Esophagus squamous epithelium (tissue), 5 donors: ENCODE data around the gene MAN1C1. TPM values are rescaled to one million over a fixed set of nuclear protein-coding genes. Genes with fewer than 3 reads are reported as not detected.

Experiments used
- DNase-seq: peaks from one replicate; lab custom pipeline; 2025; lab: John Stamatoyannopoulos, UW
- H3K27ac ChIP-seq, 4 donors: fragments of 200-600 bp; sonication (generic); one replicate each; pipeline ENCODE4 v1.5.1; 2016 to 2019; ENCODE audit warnings: mild to moderate bottlenecking in 1 of 4
- H3K27me3 ChIP-seq, 4 donors: fragments of 200-600 bp; sonication (generic); 1 replicate in 3 of 4; 2 replicates in 1 of 4; pipeline versions ENCODE4 v1.5.1 to v1.6.0; 2017 to 2021; ENCODE audit warnings: antibody characterized with exemption in 1 of 4
- H3K36me3 ChIP-seq, 3 donors: fragments of 200-600 bp; sonication (generic); one replicate each; pipeline ENCODE4 v1.5.1; 2016 to 2019
- H3K4me1 ChIP-seq, 3 donors: fragments of 200-600 bp; sonication (generic); one replicate each; pipeline ENCODE4 v1.5.1; 2017 to 2019
- H3K4me3 ChIP-seq, 4 donors: fragments of 200-600 bp; sonication (generic); 1 replicate in 3 of 4; 2 replicates in 1 of 4; pipeline ENCODE4 v1.5.1; 2016 to 2019; ENCODE audit warnings: mild to moderate bottlenecking in 2 of 4, moderate library complexity in 1 of 4
- H3K9me3 ChIP-seq, 3 donors: fragments of 200-600 bp; sonication (generic); one replicate each; pipeline ENCODE4 v1.5.1; 2016 to 2019
- CTCF ChIP-seq, 6 experiments: fragments of 450-650 bp in 4 of 6; fragments of 200-600 bp in 2 of 6; sonication (generic) in 2 of 6; IDR thresholded peaks; one replicate each; pipeline ENCODE4 v1.5.1; 2016 to 2019; ENCODE audit warnings: antibody characterized with exemption in 6 of 6, mild to moderate bottlenecking in 4 of 6, moderate library complexity in 4 of 6
- POLR2A ChIP-seq, 4 donors: fragments of 450-650 bp; IDR thresholded peaks; one replicate each; pipeline ENCODE4 v1.6.1; 2017; ENCODE audit warnings: antibody characterized with exemption in 4 of 4, mild to moderate bottlenecking in 4 of 4, moderate library complexity in 3 of 4
- WGBS, 2 donors: methylation state at CpG; one replicate each; pipeline ENCODE4 v1.1.5; 2018; 5-methylcytosine and 5-hydroxymethylcytosine counted together
- intact Hi-C: fragments of 100-400 bp; cut with DNase I; formaldehyde crosslinking; loops from one replicate; pipeline ENCODE4 v1.15.0; 2022
- total RNA-seq, 4 donors: library from RNA; depleted of rRNA; stranded (reverse); fragments of >200 nt; gene quantifications; one replicate each; pipeline ENCODE4 v1.1.0, GENCODE V29; 2016
- donor health status: DM: yes; HTN: yes; CAD: no.

The MAN1C1 gene
- total RNA-seq, 4 donors from 2014 or later = 0.91 to 7.4 (median 3.8) TPM

- WGBS, 2 donors = 94% methylated on average over 3 of the region's 5 CpGs; no CpG with 5 or more reads in 1 of the 2 donors
- intact Hi-C loops = no loop called here
- H3K9me3 ChIP-seq = no peaks in the 10 kb centered on the region
- H3K4me3 ChIP-seq = no peak overlapping the region
- peaks cover 0 to 60% (median 20%) of the 10 kb centered on the region in 3 donors for H3K4me1 ChIP-seq
- no peaks in the 10 kb centered on the region for H3K27me3 ChIP-seq
- no peak overlapping the region for H3K27ac ChIP-seq
- DNase-seq = no peak
- TF ChIP-seq POLR2A (IDR thresholded peaks at IDR 0.05) (no peak), CTCF (IDR thresholded peaks at IDR 0.05) (no peak)
- peaks cover 0 to 18% (median 0%) of the 10 kb centered on the region in 3 donors for H3K36me3 ChIP-seq
Observed at GRCh38 chr1:25772164-25772563, 155.6 kb downstream of the MAN1C1 start.

- Histone ChIP-seq H3K27ac (no peak overlapping the region), H3K4me3 (no peak overlapping the region), H3K36me3 (peaks cover 0 to 19% (median 0%) of the 10 kb centered on the region in 3 donors), H3K27me3 (no peaks in the 10 kb centered on the region), H3K9me3 (no peaks in the 10 kb centered on the region), H3K4me1 (peaks cover 0 to 60% (median 20%) of the 10 kb centered on the region in 3 donors)
- intact Hi-C loops = no loop called here
- WGBS, 2 donors = 87 to 88% methylated on average over 5 of the region's 5 CpGs
- no peak for DNase-seq
- no peak for TF ChIP-seq POLR2A (IDR thresholded peaks at IDR 0.05)
- no peak for TF ChIP-seq CTCF (IDR thresholded peaks at IDR 0.05)
Observed at GRCh38 chr1:25772692-25773245, 156.2 kb downstream of the MAN1C1 start.

- intact Hi-C loops = no loop called here
- 36% methylated on average over 4 of the region's 4 CpGs; no CpG with 5 or more reads in 1 of the 2 donors for WGBS, 2 donors
- no peak for DNase-seq
- H3K36me3 ChIP-seq = peaks cover 0 to 26% (median 0%) of the 10 kb centered on the region in 3 donors
- no peaks in the 10 kb centered on the region for H3K9me3 ChIP-seq
- peaks cover 0 to 60% (median 20%) of the 10 kb centered on the region in 3 donors for H3K4me1 ChIP-seq
- no peak for TF ChIP-seq CTCF (IDR thresholded peaks at IDR 0.05)
- TF ChIP-seq POLR2A (IDR thresholded peaks at IDR 0.05) = no peak
- H3K27ac ChIP-seq = no peak overlapping the region
- H3K27me3 ChIP-seq = no peaks in the 10 kb centered on the region
- no peak overlapping the region for H3K4me3 ChIP-seq
Observed at GRCh38 chr1:25773441-25774125, 157.0 kb downstream of the MAN1C1 start.

GRCh38 chr1:25774206-25774803, 157.7 kb downstream of the MAN1C1 start:
- no peak overlapping the region for H3K27ac ChIP-seq

More at GRCh38 chr1:25774206-25774803, 157.7 kb downstream of the MAN1C1 start:
- intact Hi-C loops = no loop called here
- Histone ChIP-seq H3K36me3 (peaks cover 0 to 26% (median 0%) of the 10 kb centered on the region in 3 donors), H3K4me3 (no peak overlapping the region), H3K9me3 (no peaks in the 10 kb centered on the region), H3K4me1 (peaks cover 0 to 60% (median 20%) of the 10 kb centered on the region in 3 donors), H3K27me3 (no peaks in the 10 kb centered on the region)
- 75 to 77% methylated on average over 12 to 13 of the region's 13 CpGs for WGBS, 2 donors
- no peak for DNase-seq
- no peak for TF ChIP-seq CTCF (IDR thresholded peaks at IDR 0.05)
- TF ChIP-seq POLR2A (IDR thresholded peaks at IDR 0.05) = no peak
